ENCODE data around the gene GRM7. TPM values are rescaled to one million over a fixed set of nuclear protein-coding genes. Genes with fewer than 3 reads are reported as not detected.

Gene GRM7
- total RNA-seq, 1 experiment from 2014 or later = 0.28 TPM

DNA sequence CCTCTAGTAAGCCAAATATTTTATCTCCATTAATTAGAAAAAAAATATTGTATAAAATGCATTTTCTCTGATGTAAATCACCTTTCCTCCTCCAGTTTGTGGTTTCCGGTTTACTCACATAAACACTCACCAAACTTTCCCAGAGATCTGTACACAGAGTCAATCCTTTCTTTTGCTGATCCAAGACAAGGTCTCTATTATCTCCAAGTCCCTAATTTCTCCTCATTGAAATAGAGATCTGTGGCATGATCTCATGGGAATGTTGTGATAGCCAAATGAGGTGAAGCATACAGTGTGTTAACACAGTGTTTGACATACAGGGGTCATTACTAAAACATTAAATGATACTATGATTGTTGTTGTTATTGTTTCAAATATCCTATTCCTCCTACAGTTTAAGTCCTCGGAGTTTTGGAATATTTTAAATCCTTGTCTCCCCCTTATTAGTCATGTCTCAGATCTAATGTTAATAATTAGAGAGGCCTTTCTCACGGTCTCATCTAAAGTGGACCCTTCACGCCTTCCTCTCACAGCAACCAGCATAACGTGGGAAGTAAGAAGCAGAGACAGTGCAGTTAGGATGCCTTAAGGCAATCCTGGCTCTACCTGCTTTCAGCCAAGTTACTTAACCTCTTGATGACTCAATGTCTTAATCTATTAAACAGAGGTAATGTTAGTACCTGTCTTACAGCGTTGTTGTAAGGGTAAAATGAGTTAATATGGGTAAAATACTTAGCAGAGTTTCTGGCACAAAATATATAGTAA is 333.3 kb downstream of the GRM7 start:
- H3K9me3 Mint-ChIP-seq = no peaks in the 10 kb centered on the region
- Histone ChIP-seq H4K91ac (ENCODE audit: insufficient read length, low read depth, low read length) (no peak overlapping the region), H2AK5ac (ENCODE audit: insufficient read length, low read length) (no peak overlapping the region), H3K27ac (ENCODE audit: insufficient read length, low read depth, low read length) (no peak overlapping the region), H3K14ac (ENCODE audit: insufficient read depth, low read length) (no peak overlapping the region), H3T11ph (ENCODE audit: low read length) (no peak overlapping the region), H3K9me3 (ENCODE audit: control insufficient read depth, low read depth, low read length) (no peaks in the 10 kb centered on the region), H3K23ac (ENCODE audit: insufficient read length, low read depth, low read length) (no peak overlapping the region), H3K56ac (ENCODE audit: insufficient read length, low read depth, low read length) (no peak overlapping the region), H2BK5ac (ENCODE audit: insufficient read length, low read length) (no peak overlapping the region), H3K79me2 (ENCODE audit: insufficient read depth, low read length) (no peaks in the 10 kb centered on the region), H2BK15ac (ENCODE audit: low read depth, low read length) (no peak overlapping the region), H2AFZ (ENCODE audit: low read length) (no peak overlapping the region), H4K20me1 (ENCODE audit: control insufficient read depth, insufficient read depth, insufficient read length) (no peaks in the 10 kb centered on the region), H2BK120ac (ENCODE audit: low read depth, low read length, poor library complexity, severe bottlenecking) (no peak overlapping the region), H3K18ac (ENCODE audit: insufficient read length, low read depth, low read length) (no peak overlapping the region), H3K4me1 (ENCODE audit: insufficient read depth, low read length) (no peaks in the 10 kb centered on the region), H3K9ac (ENCODE audit: extremely low read depth, insufficient read length, low read length) (no peak overlapping the region), H3K4me2 (ENCODE audit: insufficient read depth, insufficient read length, low read length) (no peak overlapping the region), H4K8ac (replicated peaks; ENCODE audit: insufficient read length, low read depth, low read length) (no peak overlapping the region), H3K79me1 (ENCODE audit: insufficient read depth, low read depth, low read length, poor library complexity, severe bottlenecking) (no peaks in the 10 kb centered on the region), H4K5ac (ENCODE audit: insufficient read length, low read depth, low read length) (no peak overlapping the region), H3K27me3 (ENCODE audit: insufficient read depth, low read length) (no peaks in the 10 kb centered on the region), H3K23me2 (ENCODE audit: insufficient read length, low read depth, low read length, poor library complexity, severe bottlenecking) (no peaks in the 10 kb centered on the region), H2BK20ac (ENCODE audit: low read depth, low read length, poor library complexity, severe bottlenecking) (no peak overlapping the region), H2BK12ac (ENCODE audit: insufficient read length, low read depth, low read length) (no peak overlapping the region), H3K4ac (ENCODE audit: low read depth, low read length) (no peak overlapping the region)
- H3K27ac Mint-ChIP-seq = no peak overlapping the region
- DNase-seq = no peak
- no peak overlapping the region for H3K4me3 Mint-ChIP-seq
- H3K4me1 Mint-ChIP-seq = no peaks in the 10 kb centered on the region
- no peaks in the 10 kb centered on the region for H3K36me3 Mint-ChIP-seq (ENCODE audit: insufficient read depth in 1 of 3, low read depth in 3 of 3)
- TF ChIP-seq, protein P1, sequence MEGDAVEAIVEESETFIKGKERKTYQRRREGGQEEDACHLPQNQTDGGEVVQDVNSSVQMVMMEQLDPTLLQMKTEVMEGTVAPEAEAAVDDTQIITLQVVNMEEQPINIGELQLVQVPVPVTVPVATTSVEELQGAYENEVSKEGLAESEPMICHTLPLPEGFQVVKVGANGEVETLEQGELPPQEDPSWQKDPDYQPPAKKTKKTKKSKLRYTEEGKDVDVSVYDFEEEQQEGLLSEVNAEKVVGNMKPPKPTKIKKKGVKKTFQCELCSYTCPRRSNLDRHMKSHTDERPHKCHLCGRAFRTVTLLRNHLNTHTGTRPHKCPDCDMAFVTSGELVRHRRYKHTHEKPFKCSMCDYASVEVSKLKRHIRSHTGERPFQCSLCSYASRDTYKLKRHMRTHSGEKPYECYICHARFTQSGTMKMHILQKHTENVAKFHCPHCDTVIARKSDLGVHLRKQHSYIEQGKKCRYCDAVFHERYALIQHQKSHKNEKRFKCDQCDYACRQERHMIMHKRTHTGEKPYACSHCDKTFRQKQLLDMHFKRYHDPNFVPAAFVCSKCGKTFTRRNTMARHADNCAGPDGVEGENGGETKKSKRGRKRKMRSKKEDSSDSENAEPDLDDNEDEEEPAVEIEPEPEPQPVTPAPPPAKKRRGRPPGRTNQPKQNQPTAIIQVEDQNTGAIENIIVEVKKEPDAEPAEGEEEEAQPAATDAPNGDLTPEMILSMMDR (conservative IDR thresholded peaks at IDR 0.05) = no peak
- no CpG with 5 or more reads among the region's 6 CpGs for WGBS (ENCODE audit: extremely low coverage, insufficient read length, low lambda C conversion rate)
- H3K27me3 Mint-ChIP-seq (ENCODE audit: low read depth) = no peaks in the 10 kb centered on the region
